ENCODE measurements around the gene KRTAP9-7. TPM values are rescaled to one million over a fixed set of nuclear protein-coding genes. Genes with fewer than 3 reads are reported as not detected.

KRTAP9-7 gene
- total and polyA plus RNA-seq, 2 experiments from 2014 or later, result not detected

DNA sequence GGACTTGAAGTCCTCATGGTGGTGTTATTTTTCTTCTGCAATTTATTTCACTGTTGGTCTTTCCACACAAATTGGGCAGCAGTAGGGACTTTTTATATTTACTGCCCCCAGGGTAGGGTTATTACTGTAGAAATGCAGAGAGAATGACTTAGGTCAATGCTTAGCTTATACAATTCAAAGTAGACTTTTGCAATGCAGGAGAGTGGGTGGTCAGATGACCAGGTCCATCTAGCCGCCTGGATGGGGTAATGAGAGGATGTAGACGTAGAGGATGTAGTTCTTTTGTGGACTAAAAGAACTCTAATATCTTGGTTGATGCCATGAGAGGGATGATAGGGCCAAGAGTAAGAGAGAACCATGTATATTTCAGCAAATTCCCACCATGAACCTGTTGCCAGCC, 42.7 kb downstream of the KRTAP9-7 start:
- H3K4me2 ChIP-seq, result no peak overlapping the region
- no peaks in the 10 kb centered on the region for H3K27me3 ChIP-seq (ENCODE audit: insufficient read depth)
- no peaks in the 10 kb centered on the region for H3K4me1 ChIP-seq (ENCODE audit: insufficient read depth)
- H3K36me3 ChIP-seq (ENCODE audit: insufficient read depth), result no peaks in the 10 kb centered on the region
- no peaks in the 10 kb centered on the region for H3F3A ChIP-seq (replicated peaks; ENCODE audit: low read depth)
- no peak for ATAC-seq
- Mint-ChIP-seq H3K4me1 (no peaks in the 10 kb centered on the region; the same call in 2 of the 3 replicates), H3K4me3 (no peak overlapping the region), H3K9me3 (peaks cover 9% of the 10 kb centered on the region; the same call in 2 of the 3 replicates), H3K27ac (no peak overlapping the region), H3K27me3 (ENCODE audit: insufficient read depth, low read depth, poor library complexity) (peaks cover 4% of the 10 kb centered on the region), H3K36me3 (ENCODE audit: low read depth) (peaks cover 6% of the 10 kb centered on the region; the same call in 1 of the 3 replicates)
- no peak overlapping the region for H3K4me3 ChIP-seq
- no peak overlapping the region for H3K27ac ChIP-seq (ENCODE audit: low read depth)
- H4K20me1 ChIP-seq (replicated peaks; ENCODE audit: insufficient read depth), result no peaks in the 10 kb centered on the region
- DNase-seq (ENCODE audit: low spot score), result no peak
- TF ChIP-seq REST (IDR thresholded peaks at IDR 0.05; ENCODE audit: unreplicated experiment) (no peak), CREB1 (CRISPR knock-in tag; IDR thresholded peaks at IDR 0.05; ENCODE audit: low read depth) (no peak)
- H2AFZ ChIP-seq, result no peak overlapping the region
- no peaks in the 10 kb centered on the region for H3K79me2 ChIP-seq (replicated peaks; ENCODE audit: insufficient read depth)
- H3K9me2 ChIP-seq (ENCODE audit: insufficient read depth), result no peaks in the 10 kb centered on the region

DNA sequence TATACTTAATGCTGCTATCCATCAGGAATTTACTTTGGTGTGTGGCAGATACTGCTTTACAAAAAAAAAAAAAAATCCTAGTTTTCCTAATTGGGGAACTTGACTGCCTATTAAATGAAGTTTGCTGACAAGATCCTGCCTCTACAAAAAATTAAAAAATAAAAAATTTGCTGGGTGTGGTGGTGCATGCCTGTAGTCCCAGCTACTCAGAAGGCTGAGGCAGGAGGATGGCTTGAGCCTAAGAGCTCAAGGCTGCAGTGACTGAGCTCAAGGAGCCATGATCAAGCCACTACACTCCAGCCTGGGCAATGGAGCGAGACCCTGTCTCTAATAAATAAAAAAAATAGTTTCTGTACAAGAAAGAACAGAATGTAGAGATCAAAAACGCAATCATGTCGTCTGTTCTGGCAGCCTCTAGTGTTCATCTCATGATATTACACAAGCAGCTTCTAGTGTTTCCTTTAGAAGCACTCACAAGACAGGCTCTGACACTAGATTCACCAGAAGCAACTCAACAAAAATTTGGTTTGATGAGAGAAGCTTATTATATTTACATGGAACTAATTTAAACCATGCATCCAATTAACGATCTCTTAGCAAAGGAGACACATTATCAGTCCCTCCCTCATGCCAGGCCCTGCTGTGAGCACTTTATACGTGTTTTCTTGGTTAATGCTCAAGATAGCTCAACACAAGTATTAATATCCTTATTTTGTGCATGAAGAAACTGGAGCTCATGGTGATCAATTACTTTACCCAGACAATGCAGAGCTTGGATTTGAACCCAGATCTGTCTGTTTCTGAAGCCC, 46.8 kb downstream of the KRTAP9-7 start:
- Histone ChIP-seq H3F3A (replicated peaks; ENCODE audit: low read depth) (no peaks in the 10 kb centered on the region), H3K4me2 (no peak overlapping the region), H3K4me3 (no peak overlapping the region), H3K79me2 (replicated peaks; ENCODE audit: insufficient read depth) (no peaks in the 10 kb centered on the region), H3K36me3 (ENCODE audit: insufficient read depth) (no peaks in the 10 kb centered on the region), H2AFZ (no peak overlapping the region), H3K9me2 (ENCODE audit: insufficient read depth) (no peaks in the 10 kb centered on the region), H3K4me1 (ENCODE audit: insufficient read depth) (no peaks in the 10 kb centered on the region), H4K20me1 (replicated peaks; ENCODE audit: insufficient read depth) (no peaks in the 10 kb centered on the region), H3K27me3 (ENCODE audit: insufficient read depth) (no peaks in the 10 kb centered on the region), H3K27ac (ENCODE audit: low read depth) (no peak overlapping the region)
- H3K27me3 Mint-ChIP-seq (ENCODE audit: insufficient read depth, low read depth, poor library complexity), result peaks cover 9% of the 10 kb centered on the region
- no peak overlapping the region for H3K27ac Mint-ChIP-seq
- H3K4me1 Mint-ChIP-seq, result no peaks in the 10 kb centered on the region; the same call in 2 of the 3 replicates
- ATAC-seq (peak; percentile 57), DNase-seq (ENCODE audit: low spot score) (peak; percentile 67)
- H3K36me3 Mint-ChIP-seq (ENCODE audit: low read depth), result peaks cover 6% of the 10 kb centered on the region; the same call in 1 of the 3 replicates
- H3K9me3 Mint-ChIP-seq, result peaks cover 9% of the 10 kb centered on the region; the same call in 2 of the 3 replicates
- H3K4me3 Mint-ChIP-seq, result no peak overlapping the region
- TF ChIP-seq ZNF331 (CRISPR knock-in tag; IDR thresholded peaks at IDR 0.05; ENCODE audit: low read depth) (no peak), ZNF114 (CRISPR knock-in tag; IDR thresholded peaks at IDR 0.05) (no peak), CTCF (conservative IDR thresholded peaks at IDR 0.05; ENCODE audit: low read depth in 2 of 2) (peak; percentile 61 to 72)

Measured in GM23338 (cell line).